Brain microvascular endothelial cell (primary cell): Measurements from ENCODE around the gene RALGPS1.
A peak's percentile ranks its signal among the peaks of the same experiment; 100 is the strongest.

Experiments used
- DNase-seq: peaks from one replicate; pipeline ENCODE4 v3.0.0-alpha.2; 2020
- H3K27ac ChIP-seq: fragments of 250-450 bp; sonication (Bioruptor Pico); 2 replicates; pipeline ENCODE4 v1.5.1; 2020; ENCODE audit warnings: mild to moderate bottlenecking, moderate library complexity
- H3K27me3 ChIP-seq: fragments of 250-450 bp; sonication (Bioruptor Pico); replicated peaks from 2 replicates; pipeline ENCODE4 v1.5.1; 2020; ENCODE audit warnings: mild to moderate bottlenecking
- H3K36me3 ChIP-seq: fragments of 250-450 bp; sonication (Bioruptor Pico); replicated peaks from 2 replicates; pipeline ENCODE4 v1.5.1; 2020; ENCODE audit warnings: mild to moderate bottlenecking
- H3K4me3 ChIP-seq: 2 replicates; pipeline ENCODE4 v1.5.1; 2011; ENCODE audit warnings: low read depth, mild to moderate bottlenecking, control low read depth, low read length, moderate library complexity
- CTCF ChIP-seq: IDR thresholded peaks from 2 replicates; pipeline ENCODE4 v1.5.1; 2011; ENCODE audit warnings: low read depth, mild to moderate bottlenecking, moderate library complexity, low read length, control low read depth, inconsistent platforms; ENCODE audit errors: missing control alignments
- in situ Hi-C: cut with HindIII; loops from 2 replicates; pipeline ENCODE4 v1.10.0; 2017; ENCODE audit warnings: low sequenced_read_pairs, low pct_ligation_motif_present

The RALGPS1 gene

DNA sequence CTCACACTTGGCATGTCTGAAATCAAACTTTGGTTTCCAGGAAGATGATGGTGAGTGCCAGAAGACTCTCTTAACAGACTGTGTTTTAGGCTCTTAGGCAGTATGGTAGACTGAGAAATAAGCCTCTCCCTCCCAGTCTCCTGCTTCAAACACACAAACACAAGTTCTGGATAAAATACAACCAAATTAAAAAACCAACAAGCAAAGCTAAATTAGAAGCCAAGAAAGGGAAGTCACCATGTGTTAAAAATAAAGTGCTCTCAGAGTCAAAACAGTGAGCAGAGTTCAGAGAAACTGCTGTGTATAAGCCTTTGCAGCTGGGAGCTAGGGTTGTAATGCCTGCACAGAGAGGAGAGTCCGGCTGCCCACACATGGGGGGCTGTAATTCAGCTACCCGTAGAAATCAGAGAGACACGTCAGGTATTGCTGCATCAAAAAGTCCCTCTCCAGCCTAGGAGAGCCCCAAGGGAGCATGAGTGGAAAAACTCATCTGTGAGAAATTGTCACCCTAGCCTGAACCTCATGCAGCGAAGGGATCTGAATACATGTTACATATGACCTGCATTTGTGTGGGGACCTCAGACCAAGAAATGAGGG, 145.3 kb downstream of the RALGPS1 start:
- no peak overlapping the region for H3K27ac ChIP-seq
- H3K4me3 ChIP-seq = no peak overlapping the region
- no peak for TF ChIP-seq CTCF
- no peaks in the 10 kb centered on the region for H3K36me3 ChIP-seq
- DNase-seq = no peak
- in situ Hi-C loops = no loop called here
- no peaks in the 10 kb centered on the region for H3K27me3 ChIP-seq

GRCh38 chr9:127061411-127061810, 146.8 kb downstream of the RALGPS1 start:
- Histone ChIP-seq H3K4me3 (no peak overlapping the region), H3K36me3 (no peaks in the 10 kb centered on the region), H3K27me3 (no peaks in the 10 kb centered on the region), H3K27ac (no peak overlapping the region)
- in situ Hi-C loops = no loop called here
- no peak for DNase-seq
- TF ChIP-seq CTCF = no peak

GRCh38 chr9:127064335-127064734, 149.8 kb downstream of the RALGPS1 start:
- in situ Hi-C loops = no loop called here
- TF ChIP-seq CTCF = no peak
- DNase-seq = no peak
- Histone ChIP-seq H3K4me3 (no peak overlapping the region), H3K27ac (no peak overlapping the region), H3K27me3 (no peaks in the 10 kb centered on the region), H3K36me3 (no peaks in the 10 kb centered on the region)

DNA sequence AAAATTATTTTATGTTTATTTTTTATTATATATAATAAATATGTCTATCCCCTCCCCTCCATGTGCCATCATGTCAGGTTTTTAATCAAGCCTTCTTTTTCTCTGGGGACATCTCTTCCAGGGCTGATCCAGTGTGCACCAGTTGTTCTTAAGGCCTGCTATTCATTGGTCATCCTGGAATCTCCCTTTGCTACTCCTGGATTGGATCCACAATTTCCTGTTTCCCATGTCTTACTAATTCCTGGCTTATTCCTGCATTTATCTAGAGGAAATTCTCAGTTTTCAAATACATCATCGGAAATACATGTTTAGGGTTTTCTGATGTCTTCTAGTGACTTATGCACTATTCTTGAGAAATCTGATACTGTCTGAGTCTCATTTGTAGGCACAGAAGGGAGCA, 151.0 kb downstream of the RALGPS1 start:
- Histone ChIP-seq H3K27me3 (no peaks in the 10 kb centered on the region), H3K27ac (peak overlapping the region; percentile 57), H3K36me3 (no peaks in the 10 kb centered on the region), H3K4me3 (no peak overlapping the region)
- in situ Hi-C loops = no loop called here
- no peak for TF ChIP-seq CTCF
- peak; percentile 45 for DNase-seq

DNA sequence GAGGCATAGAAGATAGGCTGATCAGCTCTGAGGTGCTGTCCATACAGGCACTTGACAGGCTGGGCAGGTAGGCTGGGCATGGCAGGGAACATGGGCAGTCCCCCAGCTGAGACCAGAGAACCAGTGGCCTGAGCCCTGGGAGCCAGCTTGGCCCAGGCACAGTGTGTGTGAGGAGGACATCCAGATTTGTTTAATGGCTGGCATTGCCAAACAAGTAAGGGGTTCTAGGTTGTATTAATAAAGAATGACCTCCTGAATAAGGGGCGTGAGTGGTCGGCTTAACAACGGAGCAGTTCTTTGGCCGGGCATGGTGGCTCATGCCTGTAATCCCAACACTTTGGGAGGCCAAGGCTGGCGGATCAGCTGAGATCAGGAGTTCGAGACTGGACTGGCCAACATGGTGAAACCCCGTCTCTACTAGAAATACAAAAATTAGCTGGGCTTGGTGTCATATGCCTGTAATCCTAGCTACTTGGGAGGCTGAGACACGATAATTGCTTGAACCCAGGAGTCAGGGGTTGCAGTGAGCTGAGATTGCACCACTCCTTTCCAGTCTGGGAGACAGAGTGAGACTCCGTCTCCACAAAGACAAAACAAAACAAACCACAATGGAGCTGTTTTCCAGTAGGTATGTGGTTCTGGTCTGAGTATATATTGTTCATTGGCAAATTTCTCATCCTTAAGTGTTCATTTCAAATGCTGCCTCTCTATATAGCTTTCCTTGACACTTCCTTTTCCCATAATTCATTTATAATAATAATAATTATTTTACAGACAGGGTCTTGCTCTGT, 151.7 kb downstream of the RALGPS1 start:
- TF ChIP-seq CTCF = no peak
- in situ Hi-C loops = no loop called here
- H3K27me3 ChIP-seq = no peaks in the 10 kb centered on the region
- H3K27ac ChIP-seq = peak overlapping the region; percentile 57
- no peaks in the 10 kb centered on the region for H3K36me3 ChIP-seq
- DNase-seq = peak; percentile 32
- H3K4me3 ChIP-seq = no peak overlapping the region

- peak; percentile 42 for DNase-seq
- Histone ChIP-seq H3K27me3 (no peaks in the 10 kb centered on the region), H3K36me3 (no peaks in the 10 kb centered on the region), H3K4me3 (no peak overlapping the region), H3K27ac (peak overlapping the region; percentile 57)
- in situ Hi-C loops = no loop called here
- no peak for TF ChIP-seq CTCF
Measured at GRCh38 chr9:127066851-127067136, 152.2 kb downstream of the RALGPS1 start.
